Nephron (organoid): ENCODE data around the gene PPP2R5E.

Experiments used
- H3K27ac Mint-ChIP-seq, 3 experiments: 2 replicates each; pipeline ENCODE4 v1.8.0; 2020; ENCODE audit warnings: mixed read lengths in 3 of 3, mild to moderate bottlenecking in 2 of 3, moderate library complexity in 1 of 3
- H3K27me3 Mint-ChIP-seq: 2 replicates; pipeline ENCODE4 v1.8.0; 2021; ENCODE audit warnings: low read depth, mild to moderate bottlenecking, moderate library complexity, mixed read lengths
- H3K36me3 Mint-ChIP-seq: 2 replicates; pipeline ENCODE4 v1.8.0; 2020; ENCODE audit warnings: low read depth, mixed read lengths
- H3K4me1 Mint-ChIP-seq: 2 replicates; pipeline ENCODE4 v1.8.0; 2020; ENCODE audit warnings: mixed read lengths
- H3K4me3 Mint-ChIP-seq, 3 experiments: 2 replicates each; pipeline ENCODE4 v1.8.0; 2020; ENCODE audit warnings: mild to moderate bottlenecking in 3 of 3, mixed read lengths in 3 of 3, moderate library complexity in 2 of 3
- H3K9me3 Mint-ChIP-seq: 2 replicates; pipeline ENCODE4 v1.8.0; 2020; ENCODE audit warnings: mixed read lengths
- CTCF ChIP-seq, 3 experiments: fragments of 200-600 bp; sonication (generic); IDR thresholded peaks; one replicate each; pipeline ENCODE4 v1.5.0; 2021; ENCODE audit warnings: antibody characterized with exemption in 3 of 3; ENCODE audit not compliant: unreplicated experiment in 3 of 3

PPP2R5E gene

DNA sequence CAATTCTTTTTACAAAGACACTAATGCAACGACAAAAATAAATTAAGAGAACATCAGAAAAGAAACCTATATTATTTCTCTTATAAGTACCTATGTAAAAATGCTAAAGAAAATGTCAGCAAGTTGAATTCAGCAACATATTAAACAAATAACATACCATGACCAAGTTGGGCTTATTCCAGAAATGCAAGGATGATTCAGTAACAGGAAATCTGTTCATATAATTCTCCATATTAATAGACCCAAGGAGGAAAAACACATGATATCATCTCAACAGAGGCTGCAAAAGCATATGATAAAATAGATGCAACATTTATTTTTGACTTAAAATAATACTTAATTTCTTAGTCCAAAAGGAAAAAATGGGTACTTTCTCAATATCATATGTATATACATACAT is 199.3 kb downstream of the PPP2R5E start:
- H3K4me3 Mint-ChIP-seq: no peak overlapping the region

GRCh38 chr14:63342371-63342770 is 200.8 kb downstream of the PPP2R5E start:
- H3K4me3 Mint-ChIP-seq: no peak overlapping the region
- H3K27me3 Mint-ChIP-seq: no peaks in the 10 kb centered on the region
- peaks cover 9% of the 10 kb centered on the region for H3K9me3 Mint-ChIP-seq
- H3K36me3 Mint-ChIP-seq: no peaks in the 10 kb centered on the region
- H3K4me1 Mint-ChIP-seq: no peaks in the 10 kb centered on the region
- TF ChIP-seq CTCF (IDR thresholded peaks at IDR 0.05; ENCODE audit: unreplicated experiment in 3 of 3): no peak
- no peak overlapping the region for H3K27ac Mint-ChIP-seq

More for the DNA sequence above, 199.3 kb downstream of the PPP2R5E start:
- Mint-ChIP-seq H3K4me1 (no peaks in the 10 kb centered on the region), H3K9me3 (peaks cover 1% of the 10 kb centered on the region), H3K27me3 (no peaks in the 10 kb centered on the region), H3K36me3 (no peaks in the 10 kb centered on the region), H3K27ac (no peak overlapping the region)
- no peak for TF ChIP-seq CTCF (IDR thresholded peaks at IDR 0.05; ENCODE audit: unreplicated experiment in 3 of 3)

DNA sequence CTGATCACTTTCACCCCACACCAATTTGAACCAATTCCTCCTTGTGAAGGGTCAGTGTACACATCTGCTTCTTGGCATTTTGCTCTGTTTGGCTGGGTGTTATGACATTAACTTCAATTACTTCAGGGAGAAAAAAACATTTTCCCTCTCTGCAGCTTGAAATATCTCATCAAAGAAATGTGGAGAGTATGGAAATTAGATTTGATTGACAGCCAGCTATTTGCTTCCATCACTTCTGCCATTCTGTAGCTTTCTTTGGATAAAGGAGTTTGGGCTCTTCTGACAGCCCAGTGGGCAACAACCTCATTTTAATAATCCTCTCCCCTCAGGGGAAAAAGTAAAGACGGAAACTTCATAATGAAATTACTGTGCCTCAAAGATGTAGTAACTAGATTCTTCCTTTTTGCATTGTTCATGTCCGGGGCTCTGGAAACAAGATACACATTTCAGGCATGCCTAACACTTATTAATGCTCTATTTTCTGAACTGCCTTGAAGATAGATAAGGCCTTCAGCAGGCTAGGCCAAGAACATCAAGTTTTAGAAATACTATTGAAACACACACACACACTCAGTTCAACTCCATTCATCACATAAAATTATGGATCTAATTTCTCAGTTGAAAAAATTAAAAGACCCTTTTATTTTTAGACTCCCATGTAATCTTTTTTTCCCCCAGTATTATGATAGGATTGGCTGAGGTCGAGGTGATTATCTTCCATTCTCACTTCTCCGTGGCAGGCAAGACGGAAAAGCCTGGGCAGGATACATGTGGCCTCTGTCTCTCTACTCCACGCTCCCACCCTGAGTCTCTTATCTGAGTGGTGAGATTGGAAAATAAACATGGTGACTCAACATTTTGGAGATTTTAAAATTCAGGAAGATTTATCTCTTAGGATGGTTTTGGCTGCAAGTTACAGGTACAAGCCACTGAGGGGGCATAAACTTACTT is 214.1 kb downstream of the PPP2R5E start:
- no peak for TF ChIP-seq CTCF (IDR thresholded peaks at IDR 0.05; ENCODE audit: unreplicated experiment in 3 of 3)
- Mint-ChIP-seq H3K27me3 (no peaks in the 10 kb centered on the region), H3K27ac (no peak overlapping the region), H3K36me3 (no peaks in the 10 kb centered on the region), H3K4me1 (no peaks in the 10 kb centered on the region), H3K9me3 (peaks cover 12% of the 10 kb centered on the region), H3K4me3 (no peak overlapping the region)

DNA sequence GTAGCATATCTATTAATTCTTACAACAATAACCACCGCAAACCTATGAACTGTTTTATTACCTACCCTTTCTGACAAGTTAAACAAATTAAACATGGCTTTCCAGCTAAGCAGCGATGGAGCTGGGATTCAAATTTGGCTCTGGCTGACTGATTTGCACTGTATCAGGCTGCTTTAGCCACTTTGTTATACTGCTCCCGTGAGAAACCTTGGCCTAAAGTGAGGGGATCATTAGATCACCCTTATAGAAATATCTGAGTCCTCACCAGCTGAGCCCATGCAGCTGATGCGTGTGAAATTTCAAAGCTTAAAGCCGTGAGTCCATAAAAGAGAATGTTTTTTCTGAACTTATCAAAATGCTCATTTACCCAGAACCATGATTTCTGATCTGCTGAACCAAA is 216.3 kb downstream of the PPP2R5E start:
- H3K4me1 Mint-ChIP-seq: no peaks in the 10 kb centered on the region
- H3K9me3 Mint-ChIP-seq: peaks cover 9% of the 10 kb centered on the region
- H3K4me3 Mint-ChIP-seq: no peak overlapping the region
- H3K27me3 Mint-ChIP-seq: no peaks in the 10 kb centered on the region
- no peak overlapping the region for H3K27ac Mint-ChIP-seq
- no peaks in the 10 kb centered on the region for H3K36me3 Mint-ChIP-seq
- no peak for TF ChIP-seq CTCF (IDR thresholded peaks at IDR 0.05; ENCODE audit: unreplicated experiment in 3 of 3)

DNA sequence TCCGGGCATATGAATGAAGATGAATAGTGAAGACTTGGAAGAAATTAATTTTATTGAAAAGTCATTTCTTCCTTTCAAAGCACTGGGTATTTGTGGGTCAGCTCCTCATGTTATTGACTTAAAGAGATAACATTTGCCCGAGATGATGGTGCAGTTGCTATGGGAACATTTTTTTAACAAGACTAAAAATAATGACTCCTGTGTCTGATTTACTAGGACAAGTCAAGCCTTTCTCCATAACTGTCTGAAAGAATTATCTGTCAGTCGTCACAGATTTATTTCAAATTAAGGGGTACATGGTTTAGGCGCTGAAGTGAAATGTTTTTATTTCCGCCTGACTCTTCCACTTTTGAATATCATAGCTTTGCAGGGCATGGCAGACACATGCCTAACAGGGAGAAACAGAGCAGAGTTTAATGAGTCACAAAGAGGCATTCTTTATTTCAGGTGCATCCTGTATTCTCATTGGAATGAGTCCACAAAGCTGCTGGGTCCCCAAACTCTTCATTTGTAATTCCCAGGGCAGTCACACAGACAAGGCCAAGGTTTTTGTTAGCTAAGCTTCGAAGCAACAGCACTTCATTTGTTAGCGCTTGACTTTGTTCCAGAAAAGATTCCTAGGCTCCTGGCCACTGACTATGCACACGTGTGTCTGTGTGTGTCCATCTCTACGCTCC is 220.1 kb downstream of the PPP2R5E start:
- H3K4me3 Mint-ChIP-seq: no peak overlapping the region
- TF ChIP-seq CTCF (IDR thresholded peaks at IDR 0.05; ENCODE audit: unreplicated experiment in 3 of 3): no peak
- no peak overlapping the region for H3K27ac Mint-ChIP-seq
- no peaks in the 10 kb centered on the region for H3K9me3 Mint-ChIP-seq
- H3K4me1 Mint-ChIP-seq: no peaks in the 10 kb centered on the region
- H3K27me3 Mint-ChIP-seq: no peaks in the 10 kb centered on the region
- H3K36me3 Mint-ChIP-seq: no peaks in the 10 kb centered on the region
